MM.1S (cell line): ENCODE measurements around the gene NUP210.

ENCODE experiments used
- DNase-seq: peaks from one replicate; pipeline ENCODE4 v3.0.0-alpha.2; 2015
- H2AFZ ChIP-seq: fragments of 300-600 bp; sonication (generic); 2 replicates; pipeline ENCODE4 v1.6.0; 2016; ENCODE audit warnings: antibody characterized with exemption, low read length
- H3F3A ChIP-seq: fragments of 300-600 bp; sonication (generic); 2 replicates; pipeline ENCODE4 v1.6.1; 2016; ENCODE audit warnings: mild to moderate bottlenecking, antibody characterized with exemption, low read length, moderate library complexity, mixed read lengths; ENCODE audit not compliant: insufficient read depth
- H3K27ac ChIP-seq: fragments of 300-600 bp; sonication (generic); 2 replicates; pipeline ENCODE4 v1.5.1; 2016; ENCODE audit warnings: mild to moderate bottlenecking, low read length
- H3K27me3 ChIP-seq: fragments of 300-600 bp; sonication (generic); replicated peaks from 2 replicates; pipeline ENCODE4 v1.6.0; 2016; ENCODE audit warnings: low read length; ENCODE audit not compliant: insufficient read depth
- H3K36me3 ChIP-seq: fragments of 300-600 bp; sonication (generic); replicated peaks from 2 replicates; pipeline ENCODE4 v1.6.1; 2016; ENCODE audit warnings: mild to moderate bottlenecking, low read length, mixed read lengths; ENCODE audit not compliant: insufficient read depth
- H3K4me1 ChIP-seq: fragments of 300-600 bp; sonication (generic); 2 replicates; pipeline ENCODE4 v1.6.1; 2016; ENCODE audit warnings: low read length, mixed read lengths
- H3K4me2 ChIP-seq: fragments of 300-600 bp; sonication (generic); 2 replicates; pipeline ENCODE4 v1.6.0; 2016; ENCODE audit warnings: low read depth, low read length
- H3K4me3 ChIP-seq: fragments of 300-600 bp; sonication (generic); 2 replicates; pipeline ENCODE4 v1.5.1; 2016; ENCODE audit warnings: low read length, mixed read lengths
- H3K79me2 ChIP-seq: fragments of 300-600 bp; sonication (generic); 2 replicates; pipeline ENCODE4 v1.6.1; 2016; ENCODE audit warnings: mixed run types, low read length, mixed read lengths
- H3K9ac ChIP-seq: fragments of 300-600 bp; sonication (generic); 2 replicates; pipeline ENCODE4 v1.6.1; 2016; ENCODE audit warnings: low read length, mixed read lengths
- H3K9me2 ChIP-seq: fragments of 300-600 bp; sonication (generic); replicated peaks from 2 replicates; pipeline ENCODE4 v1.6.1; 2016; ENCODE audit warnings: mild to moderate bottlenecking, low read length, mixed read lengths; ENCODE audit not compliant: insufficient read depth
- H3K9me3 ChIP-seq: fragments of 300-600 bp; sonication (generic); replicated peaks from 2 replicates; pipeline ENCODE4 v1.6.1; 2016; ENCODE audit warnings: mild to moderate bottlenecking, low read length, mixed read lengths; ENCODE audit not compliant: insufficient read depth
- H4K20me1 ChIP-seq: fragments of 300-600 bp; sonication (generic); 2 replicates; pipeline ENCODE4 v1.6.1; 2016; ENCODE audit warnings: mild to moderate bottlenecking, low read length, moderate library complexity, mixed read lengths; ENCODE audit not compliant: insufficient read depth
- EZH2 ChIP-seq: fragments of 300-600 bp; sonication (generic); optimal IDR thresholded peaks from 2 replicates; pipeline ENCODE3; 2017; ENCODE audit warnings: low read depth, mild to moderate bottlenecking, antibody characterized with exemption, low read length, mixed read lengths
- EZH2phosphoT487 ChIP-seq: fragments of 300-600 bp; sonication (generic); IDR thresholded peaks from 2 replicates; pipeline ENCODE4 v1.6.1; 2018; ENCODE audit warnings: antibody characterized with exemption, low read length
- TF ChIP-seq, protein P1 (sequence below): fragments of 300-600 bp; sonication (generic); IDR thresholded peaks from 2 replicates; pipeline ENCODE4 v1.5.1; 2016; ENCODE audit warnings: antibody characterized with exemption, low read length, mixed read lengths

Gene NUP210

GRCh38 chr3:13274125-13274524 is 146.0 kb downstream of the NUP210 start:
- Histone ChIP-seq H3K27me3 (no peaks in the 10 kb centered on the region), H4K20me1 (no peaks in the 10 kb centered on the region), H3K9me3 (no peaks in the 10 kb centered on the region), H3K36me3 (no peaks in the 10 kb centered on the region), H3K9me2 (no peaks in the 10 kb centered on the region), H3K4me3 (no peak overlapping the region), H3F3A (no peaks in the 10 kb centered on the region), H2AFZ (no peak overlapping the region), H3K79me2 (no peaks in the 10 kb centered on the region), H3K4me1 (no peaks in the 10 kb centered on the region), H3K4me2 (no peak overlapping the region), H3K9ac (no peak overlapping the region), H3K27ac (no peak overlapping the region)
- TF ChIP-seq EZH2 (no peak), EZH2phosphoT487 (no peak)
- TF ChIP-seq, protein P1, sequence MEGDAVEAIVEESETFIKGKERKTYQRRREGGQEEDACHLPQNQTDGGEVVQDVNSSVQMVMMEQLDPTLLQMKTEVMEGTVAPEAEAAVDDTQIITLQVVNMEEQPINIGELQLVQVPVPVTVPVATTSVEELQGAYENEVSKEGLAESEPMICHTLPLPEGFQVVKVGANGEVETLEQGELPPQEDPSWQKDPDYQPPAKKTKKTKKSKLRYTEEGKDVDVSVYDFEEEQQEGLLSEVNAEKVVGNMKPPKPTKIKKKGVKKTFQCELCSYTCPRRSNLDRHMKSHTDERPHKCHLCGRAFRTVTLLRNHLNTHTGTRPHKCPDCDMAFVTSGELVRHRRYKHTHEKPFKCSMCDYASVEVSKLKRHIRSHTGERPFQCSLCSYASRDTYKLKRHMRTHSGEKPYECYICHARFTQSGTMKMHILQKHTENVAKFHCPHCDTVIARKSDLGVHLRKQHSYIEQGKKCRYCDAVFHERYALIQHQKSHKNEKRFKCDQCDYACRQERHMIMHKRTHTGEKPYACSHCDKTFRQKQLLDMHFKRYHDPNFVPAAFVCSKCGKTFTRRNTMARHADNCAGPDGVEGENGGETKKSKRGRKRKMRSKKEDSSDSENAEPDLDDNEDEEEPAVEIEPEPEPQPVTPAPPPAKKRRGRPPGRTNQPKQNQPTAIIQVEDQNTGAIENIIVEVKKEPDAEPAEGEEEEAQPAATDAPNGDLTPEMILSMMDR, result no peak
- DNase-seq, result no peak

GRCh38 chr3:13273604-13274105 is 146.5 kb downstream of the NUP210 start:
- Histone ChIP-seq H3K4me1 (no peaks in the 10 kb centered on the region), H3F3A (no peaks in the 10 kb centered on the region), H3K27ac (no peak overlapping the region), H2AFZ (no peak overlapping the region), H3K9me3 (no peaks in the 10 kb centered on the region), H3K36me3 (no peaks in the 10 kb centered on the region), H4K20me1 (no peaks in the 10 kb centered on the region), H3K4me2 (no peak overlapping the region), H3K9ac (no peak overlapping the region), H3K27me3 (no peaks in the 10 kb centered on the region), H3K4me3 (no peak overlapping the region), H3K9me2 (no peaks in the 10 kb centered on the region), H3K79me2 (no peaks in the 10 kb centered on the region)
- TF ChIP-seq, protein P1, result no peak
- TF ChIP-seq EZH2phosphoT487 (no peak), EZH2 (no peak)
- DNase-seq, result no peak

DNA sequence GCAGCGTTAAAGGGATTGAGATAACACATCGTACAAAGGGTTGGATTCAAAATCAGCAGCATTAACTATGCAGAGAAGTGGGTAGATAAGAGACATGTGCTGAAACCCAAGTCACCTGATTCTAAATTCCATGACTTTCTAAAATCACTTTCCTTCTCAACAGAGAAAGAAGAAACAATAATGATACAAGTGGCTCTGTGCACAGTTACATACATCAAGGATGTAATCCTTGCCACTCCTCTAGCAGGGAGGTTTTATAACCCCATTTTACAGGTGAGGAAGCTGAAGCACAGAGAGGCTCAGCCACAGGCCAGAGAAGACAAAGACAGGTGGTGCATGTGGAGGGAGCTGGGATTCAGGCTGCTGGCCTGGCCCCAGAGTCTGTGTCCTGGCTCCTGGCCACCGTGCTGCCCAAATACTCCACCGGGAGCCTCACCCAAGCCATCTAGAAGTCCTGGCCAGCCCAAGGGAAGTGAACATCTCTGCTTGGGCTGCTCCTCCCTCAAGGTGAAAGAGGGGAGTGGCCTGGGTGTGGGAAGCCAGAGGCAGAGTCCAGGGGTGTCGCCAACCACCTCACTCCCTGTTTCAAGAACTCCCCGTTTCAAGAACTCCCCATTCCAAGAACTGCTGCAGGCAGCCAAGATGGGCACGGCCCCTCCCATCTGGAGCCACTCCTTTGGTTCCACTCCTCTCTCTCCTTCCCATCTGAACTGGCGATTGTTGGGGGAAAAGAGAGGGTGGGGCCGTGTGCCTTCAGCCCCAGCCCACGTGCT is 147.1 kb downstream of the NUP210 start:
- H3K9me2 ChIP-seq, result no peaks in the 10 kb centered on the region
- no peaks in the 10 kb centered on the region for H4K20me1 ChIP-seq
- no peak overlapping the region for H2AFZ ChIP-seq
- TF ChIP-seq, protein P1, result no peak
- TF ChIP-seq EZH2 (no peak), EZH2phosphoT487 (no peak)
- no peak overlapping the region for H3K9ac ChIP-seq
- H3K79me2 ChIP-seq, result no peaks in the 10 kb centered on the region
- no peak overlapping the region for H3K27ac ChIP-seq
- H3K27me3 ChIP-seq, result no peaks in the 10 kb centered on the region
- H3F3A ChIP-seq, result no peaks in the 10 kb centered on the region
- no peaks in the 10 kb centered on the region for H3K9me3 ChIP-seq
- DNase-seq, result no peak
- H3K4me1 ChIP-seq, result no peaks in the 10 kb centered on the region
- H3K4me3 ChIP-seq, result no peak overlapping the region
- H3K4me2 ChIP-seq, result no peak overlapping the region
- H3K36me3 ChIP-seq, result no peaks in the 10 kb centered on the region
